Glomerular visceral epithelial cell (primary cell): ENCODE results near the gene MEPCE.

Experiments used
- DNase-seq: peaks from one replicate; pipeline ENCODE4 v3.0.0-alpha.2; 2016; ENCODE audit errors: extremely low spot score

The MEPCE gene

GRCh38 chr7:100483090-100483721 lies 53.6 kb downstream of the MEPCE start:
- DNase-seq = peak; percentile 57
